SK-N-SH treated with all-trans-retinoic acid at 6 μM for 48 hours (cell line): ENCODE results near the gene GSAP.

Experiments used
- ATAC-seq: fragments of 200-7000 bp; cut with Tn5 transposase; 3 replicates; pipeline ENCODE4 v1.9.1; 2020; ENCODE audit warnings: mild to moderate bottlenecking, moderate library complexity
- BACH2 ChIP-seq: fragments of 250-450 bp; sonication (Bioruptor Pico); IDR thresholded peaks from 2 replicates; pipeline ENCODE4 v1.9.0; 2021; ENCODE audit warnings: mild to moderate bottlenecking, borderline replicate concordance
- CREB5 ChIP-seq: fragments of 250-450 bp; sonication (Bioruptor Pico); IDR thresholded peaks from 2 replicates; pipeline ENCODE4 v1.5.1; 2020; ENCODE audit warnings: low read depth, mild to moderate bottlenecking, moderate library complexity
- CSDC2 ChIP-seq: fragments of 250-450 bp; sonication (Bioruptor Pico); IDR thresholded peaks from 2 replicates; pipeline ENCODE4 v1.5.0; 2020; ENCODE audit warnings: mild to moderate bottlenecking, moderate library complexity
- GLIS3 ChIP-seq: fragments of 250-450 bp; sonication (Bioruptor Pico); IDR thresholded peaks from 2 replicates; pipeline ENCODE4 v1.5.0; 2020; ENCODE audit warnings: mild to moderate bottlenecking, moderate library complexity
- ISL1 ChIP-seq: fragments of 250-450 bp; sonication (Bioruptor Pico); IDR thresholded peaks from 2 replicates; pipeline ENCODE4 v2.1.2; 2022; ENCODE audit warnings: mild to moderate bottlenecking, moderate library complexity
- OSR1 ChIP-seq: fragments of 250-450 bp; sonication (Bioruptor Pico); IDR thresholded peaks from 2 replicates; pipeline ENCODE4 v1.8.0; 2022; ENCODE audit warnings: moderate library complexity, mild to moderate bottlenecking, inconsistent platforms
- PATZ1 ChIP-seq: fragments of 250-450 bp; sonication (Bioruptor Pico); IDR thresholded peaks from 2 replicates; pipeline ENCODE4 v1.8.0; 2020; ENCODE audit warnings: mild to moderate bottlenecking, moderate library complexity, borderline replicate concordance
- PPARA ChIP-seq: fragments of 250-450 bp; sonication (Bioruptor Pico); IDR thresholded peaks from 2 replicates; pipeline ENCODE4 v1.5.0; 2020; ENCODE audit warnings: mild to moderate bottlenecking, borderline replicate concordance
- RARB ChIP-seq: fragments of 250-450 bp; sonication (Bioruptor Pico); IDR thresholded peaks from 2 replicates; pipeline ENCODE4 v1.8.0; 2021; ENCODE audit warnings: mild to moderate bottlenecking, moderate library complexity
- SNAI2 ChIP-seq: fragments of 250-450 bp; sonication (Bioruptor Pico); IDR thresholded peaks from 2 replicates; pipeline ENCODE4 v1.5.0; 2020; ENCODE audit warnings: mild to moderate bottlenecking, moderate library complexity
- TCF4 ChIP-seq: fragments of 250-450 bp; sonication (Bioruptor Pico); IDR thresholded peaks from 2 replicates; pipeline ENCODE4 v1.8.0; 2021; ENCODE audit warnings: mild to moderate bottlenecking, moderate library complexity, borderline replicate concordance
- TOX ChIP-seq: fragments of 250-450 bp; sonication (Bioruptor Pico); IDR thresholded peaks from 2 replicates; pipeline ENCODE4 v1.8.0; 2021; ENCODE audit warnings: mild to moderate bottlenecking, moderate library complexity, borderline replicate concordance
- TSHZ2 ChIP-seq: fragments of 250-450 bp; sonication (Bioruptor Pico); IDR thresholded peaks from 2 replicates; pipeline ENCODE4 v1.5.0; 2020; ENCODE audit warnings: mild to moderate bottlenecking, moderate library complexity
- ZFP30 ChIP-seq: fragments of 450-650 bp; formaldehyde crosslinking; IDR thresholded peaks from 2 replicates; pipeline ENCODE4 v1.5.0; 2022; ENCODE audit warnings: mild to moderate bottlenecking, moderate library complexity

The GSAP gene

GRCh38 chr7:77338883-77339629 is 77.1 kb downstream of the GSAP start:
- TF ChIP-seq CSDC2 (CRISPR knock-in tag) (no peak), SNAI2 (CRISPR knock-in tag) (no peak), GLIS3 (CRISPR knock-in tag) (no peak)
- ATAC-seq = no peak; the same call in 2 of the 3 replicates

GRCh38 chr7:77338260-77338659 is 77.9 kb downstream of the GSAP start:
- ATAC-seq = no peak
- TF ChIP-seq GLIS3 (CRISPR knock-in tag) = no peak
- TF ChIP-seq PPARA (CRISPR knock-in tag) = no peak
- TF ChIP-seq RARB (CRISPR knock-in tag) = no peak
- no peak for TF ChIP-seq ZFP30 (CRISPR knock-in tag)
- TF ChIP-seq TCF4 (CRISPR knock-in tag) = no peak
- no peak for TF ChIP-seq TSHZ2 (CRISPR knock-in tag)
- no peak for TF ChIP-seq CREB5 (CRISPR knock-in tag)
- TF ChIP-seq TOX = no peak
- no peak for TF ChIP-seq OSR1 (CRISPR knock-in tag)
- TF ChIP-seq BACH2 (CRISPR knock-in tag) = no peak
- TF ChIP-seq SNAI2 (CRISPR knock-in tag) = no peak
- TF ChIP-seq PATZ1 (CRISPR knock-in tag) = no peak

- no peak for TF ChIP-seq TSHZ2 (CRISPR knock-in tag)
- TF ChIP-seq OSR1 (CRISPR knock-in tag) = no peak
- TF ChIP-seq ZFP30 (CRISPR knock-in tag) = no peak
- no peak for TF ChIP-seq ISL1
- no peak for ATAC-seq
These were observed 78.6 kb downstream of the GSAP start for GRCh38 chr7:77337456-77337990.

GRCh38 chr7:77335581-77335980 is 80.6 kb downstream of the GSAP start:
- ATAC-seq = 0 out of 3 replicates have a peak, but pooled peaks have one; percentile 8

More at GRCh38 chr7:77335581-77335980, 80.6 kb downstream of the GSAP start:
- TF ChIP-seq CREB5 (CRISPR knock-in tag) = no peak
- peak; percentile 42; the same call in 1 of the 2 replicates for TF ChIP-seq ISL1
- TF ChIP-seq, all 23 proteins: peak for 1
